Measurements from ENCODE around the gene ARID3B. TPM values are rescaled to one million over a fixed set of nuclear protein-coding genes. Genes with fewer than 3 reads are reported as not detected.
A peak's percentile ranks its signal among the peaks of the same experiment; 100 is the strongest.

ARID3B gene
- total and polyA plus RNA-seq, 2 donors (not counting 1 experiment from before 2014, with no cell fraction given): 0.72 to 0.99 TPM

GRCh38 chr15:74598126-74598842 lies 57.3 kb downstream of the ARID3B start:
- Histone ChIP-seq H3K27ac (ENCODE audit: insufficient read depth, low read length) (peak overlapping the region; percentile 55), H3K4me2 (ENCODE audit: extremely low read depth, insufficient read depth, low read length) (peak overlapping the region; percentile 76), H3K27me3 (ENCODE audit: control insufficient read depth, insufficient read depth, low read length) (no peaks in the 10 kb centered on the region), H3K4me3 (replicated peaks in 1 of 4; ENCODE audit: control extremely low read depth in 1 of 4, insufficient read depth in 1 of 4, low read depth in 3 of 4, low read length in 4 of 4) (peak overlapping the region; percentile 53 to 81 (median 72)), H3K36me3 (ENCODE audit: control insufficient read depth, insufficient read depth, low read length) (no peaks in the 10 kb centered on the region), H3K9me3 (ENCODE audit: control insufficient read depth, insufficient read depth, low read depth, low read length) (no peaks in the 10 kb centered on the region), H2AFZ (ENCODE audit: low read length) (peak overlapping the region; percentile 83), H3K79me2 (ENCODE audit: control insufficient read depth, insufficient read depth, low read length) (no peaks in the 10 kb centered on the region), H3K9ac (ENCODE audit: insufficient read depth, low read length) (peak overlapping the region; percentile 39), H3K4me1 (ENCODE audit: control insufficient read depth, extremely low read depth, insufficient read depth, low read length) (no peaks in the 10 kb centered on the region), H4K20me1 (ENCODE audit: control insufficient read depth, extremely low read depth, insufficient read depth, low read length) (no peaks in the 10 kb centered on the region)
- TF ChIP-seq, protein P1, sequence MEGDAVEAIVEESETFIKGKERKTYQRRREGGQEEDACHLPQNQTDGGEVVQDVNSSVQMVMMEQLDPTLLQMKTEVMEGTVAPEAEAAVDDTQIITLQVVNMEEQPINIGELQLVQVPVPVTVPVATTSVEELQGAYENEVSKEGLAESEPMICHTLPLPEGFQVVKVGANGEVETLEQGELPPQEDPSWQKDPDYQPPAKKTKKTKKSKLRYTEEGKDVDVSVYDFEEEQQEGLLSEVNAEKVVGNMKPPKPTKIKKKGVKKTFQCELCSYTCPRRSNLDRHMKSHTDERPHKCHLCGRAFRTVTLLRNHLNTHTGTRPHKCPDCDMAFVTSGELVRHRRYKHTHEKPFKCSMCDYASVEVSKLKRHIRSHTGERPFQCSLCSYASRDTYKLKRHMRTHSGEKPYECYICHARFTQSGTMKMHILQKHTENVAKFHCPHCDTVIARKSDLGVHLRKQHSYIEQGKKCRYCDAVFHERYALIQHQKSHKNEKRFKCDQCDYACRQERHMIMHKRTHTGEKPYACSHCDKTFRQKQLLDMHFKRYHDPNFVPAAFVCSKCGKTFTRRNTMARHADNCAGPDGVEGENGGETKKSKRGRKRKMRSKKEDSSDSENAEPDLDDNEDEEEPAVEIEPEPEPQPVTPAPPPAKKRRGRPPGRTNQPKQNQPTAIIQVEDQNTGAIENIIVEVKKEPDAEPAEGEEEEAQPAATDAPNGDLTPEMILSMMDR (conservative IDR thresholded peaks at IDR 0.05 in 1 of 2, IDR thresholded peaks at IDR 0.05 in 1 of 2; ENCODE audit: low read depth in 1 of 2, low read length in 2 of 2): no peak
- peak; percentile 78 to 85 for DNase-seq (ENCODE audit: low read depth in 2 of 2)

DNA sequence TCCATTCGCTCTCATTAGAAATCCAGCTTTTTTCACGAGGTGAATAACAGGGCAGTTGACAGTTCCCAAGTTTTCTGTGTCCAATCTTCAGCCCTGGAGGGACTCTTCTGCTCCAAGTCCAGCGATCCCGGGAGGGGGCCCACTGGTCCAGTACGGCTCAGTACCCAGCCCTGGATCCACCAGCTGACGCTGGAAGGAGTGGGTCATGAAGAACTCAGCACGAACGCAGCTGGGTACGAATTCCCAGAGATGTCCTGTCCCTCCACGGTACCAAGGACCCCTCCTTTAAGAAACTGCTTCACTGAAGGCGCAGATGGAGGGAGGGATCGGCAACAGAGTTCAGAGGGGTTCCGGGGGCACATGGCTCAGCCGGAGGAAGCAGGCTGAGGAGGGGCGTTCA lies 58.1 kb downstream of the ARID3B start:
- H3K36me3 ChIP-seq (ENCODE audit: control insufficient read depth, insufficient read depth, low read length): no peaks in the 10 kb centered on the region
- H3K4me1 ChIP-seq (ENCODE audit: control insufficient read depth, extremely low read depth, insufficient read depth, low read length): no peaks in the 10 kb centered on the region
- TF ChIP-seq, protein P1 (conservative IDR thresholded peaks at IDR 0.05 in 1 of 2, IDR thresholded peaks at IDR 0.05 in 1 of 2; ENCODE audit: low read depth in 1 of 2, low read length in 2 of 2): no peak
- no peak for TF ChIP-seq EZH2 (IDR thresholded peaks at IDR 0.05; ENCODE audit: low read length, missing control alignments)
- H2AFZ ChIP-seq (ENCODE audit: low read length): no peak overlapping the region
- no peaks in the 10 kb centered on the region for H4K20me1 ChIP-seq (ENCODE audit: control insufficient read depth, extremely low read depth, insufficient read depth, low read length)
- no peaks in the 10 kb centered on the region for H3K9me3 ChIP-seq (ENCODE audit: control insufficient read depth, insufficient read depth, low read depth, low read length)
- no peak overlapping the region for H3K27ac ChIP-seq (ENCODE audit: insufficient read depth, low read length)
- H3K4me2 ChIP-seq (ENCODE audit: extremely low read depth, insufficient read depth, low read length): peak overlapping the region; percentile 76
- H3K4me3 ChIP-seq (replicated peaks in 1 of 4; ENCODE audit: control extremely low read depth in 1 of 4, insufficient read depth in 1 of 4, low read depth in 3 of 4, low read length in 4 of 4): peak overlapping the region; percentile 53 to 81 (median 72)
- no peak overlapping the region for H3K9ac ChIP-seq (ENCODE audit: insufficient read depth, low read length)
- H3K27me3 ChIP-seq (ENCODE audit: control insufficient read depth, insufficient read depth, low read length): no peaks in the 10 kb centered on the region
- no peaks in the 10 kb centered on the region for H3K79me2 ChIP-seq (ENCODE audit: control insufficient read depth, insufficient read depth, low read length)
- no peak for DNase-seq (ENCODE audit: low read depth in 2 of 2)

GRCh38 chr15:74603026-74603788 lies 62.2 kb downstream of the ARID3B start:
- H2AFZ ChIP-seq (ENCODE audit: low read length): no peak overlapping the region
- no peaks in the 10 kb centered on the region for H3K79me2 ChIP-seq (ENCODE audit: control insufficient read depth, insufficient read depth, low read length)
- H3K4me3 ChIP-seq (replicated peaks in 1 of 4; ENCODE audit: control extremely low read depth in 1 of 4, insufficient read depth in 1 of 4, low read depth in 3 of 4, low read length in 4 of 4): no peak overlapping the region
- TF ChIP-seq, protein P1 (conservative IDR thresholded peaks at IDR 0.05 in 1 of 2, IDR thresholded peaks at IDR 0.05 in 1 of 2; ENCODE audit: low read depth in 1 of 2, low read length in 2 of 2): no peak
- TF ChIP-seq EZH2 (IDR thresholded peaks at IDR 0.05; ENCODE audit: low read length, missing control alignments): no peak
- H3K4me1 ChIP-seq (ENCODE audit: control insufficient read depth, extremely low read depth, insufficient read depth, low read length): no peaks in the 10 kb centered on the region
- no peak for DNase-seq (ENCODE audit: low read depth in 2 of 2)
- peaks cover 3% of the 10 kb centered on the region for H3K27me3 ChIP-seq (ENCODE audit: control insufficient read depth, insufficient read depth, low read length)
- H3K36me3 ChIP-seq (ENCODE audit: control insufficient read depth, insufficient read depth, low read length): no peaks in the 10 kb centered on the region
- H3K27ac ChIP-seq (ENCODE audit: insufficient read depth, low read length): no peak overlapping the region
- no peaks in the 10 kb centered on the region for H4K20me1 ChIP-seq (ENCODE audit: control insufficient read depth, extremely low read depth, insufficient read depth, low read length)
- H3K4me2 ChIP-seq (ENCODE audit: extremely low read depth, insufficient read depth, low read length): no peak overlapping the region
- no peaks in the 10 kb centered on the region for H3K9me3 ChIP-seq (ENCODE audit: control insufficient read depth, insufficient read depth, low read depth, low read length)
- no peak overlapping the region for H3K9ac ChIP-seq (ENCODE audit: insufficient read depth, low read length)
